ENCODE measurements around the gene NBAS.

GRCh38 chr2:15538792-15539191 is 22.3 kb downstream of the NBAS start:
- TF ChIP-seq CTCF (IDR thresholded peaks at IDR 0.05; ENCODE audit: insufficient read depth, low read depth, low read length) = no peak
- TF ChIP-seq EZH2 (IDR thresholded peaks at IDR 0.05; ENCODE audit: insufficient read depth, low read length) = no peak

Measured in astrocyte (in vitro differentiated cells and primary cell).